HL-60 (cell line): ENCODE data around the gene MFSD8.
"Not testable (repeated sequence)": the region's sequence is repeated elsewhere in the genome, so short reads cannot be mapped to it uniquely, and the experiment has no call there.

Source experiments
- DNase-seq, 2 experiments: peaks; one replicate each; pipeline ENCODE4 v3.0.0-alpha.2; 2010 to 2020; ENCODE audit warnings: low read depth in 1 of 2, low spot score in 1 of 2
- H3K27ac ChIP-seq: fragments of 250-450 bp; sonication (Bioruptor Pico); replicated peaks from 2 replicates; pipeline ENCODE4 v1.5.1; 2020; ENCODE audit warnings: mild to moderate bottlenecking, moderate library complexity
- H3K27me3 ChIP-seq: fragments of 250-450 bp; sonication (Bioruptor Pico); 2 replicates; pipeline ENCODE4 v1.5.1; 2021; ENCODE audit warnings: mild to moderate bottlenecking, moderate library complexity; ENCODE audit not compliant: insufficient read depth, poor library complexity, severe bottlenecking
- H3K4me3 ChIP-seq: replicated peaks from 2 replicates; pipeline ENCODE4 v1.5.1; 2011; ENCODE audit warnings: mild to moderate bottlenecking, control low read depth, low read length; ENCODE audit not compliant: insufficient read depth
- GABPA ChIP-seq: IDR thresholded peaks from 2 replicates; pipeline ENCODE4 v1.6.1; 2012; ENCODE audit warnings: low read depth
- POLR2AphosphoS5 ChIP-seq: IDR thresholded peaks from 2 replicates; pipeline ENCODE4 v1.6.1; 2012; ENCODE audit warnings: low read depth
- SPI1 ChIP-seq: IDR thresholded peaks from 2 replicates; pipeline ENCODE4 v1.6.1; 2012; ENCODE audit warnings: low read depth, mild to moderate bottlenecking, borderline replicate concordance
- TF ChIP-seq, protein P1 (sequence below): IDR thresholded peaks from one replicate; pipeline ENCODE4 v1.5.1; 2011; ENCODE audit warnings: low read length, control low read depth, inconsistent platforms; ENCODE audit not compliant: insufficient read depth
- TF ChIP-seq, protein P2 (sequence below): IDR thresholded peaks from 2 replicates; pipeline ENCODE4 v1.6.1; 2012; ENCODE audit warnings: low read depth; ENCODE audit not compliant: insufficient replicate concordance

The MFSD8 gene

DNA sequence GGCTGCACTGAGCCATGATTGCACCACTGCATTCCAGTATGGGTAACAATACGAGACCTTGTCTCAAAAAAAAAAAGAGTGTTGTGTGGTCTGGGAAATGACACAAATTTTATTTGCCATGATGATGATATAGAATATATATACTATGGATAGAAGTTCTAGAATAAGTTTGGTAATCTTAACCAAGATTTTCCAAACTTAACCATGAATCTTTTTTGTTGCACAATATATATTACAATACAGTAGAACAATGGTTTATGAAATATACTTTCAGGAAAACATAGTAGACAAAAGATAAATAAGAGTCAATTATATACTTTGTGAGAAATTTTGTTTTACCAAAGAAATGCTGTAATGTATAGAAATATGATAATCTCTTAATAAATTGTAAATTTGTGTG lies 34.8 kb downstream of the MFSD8 start:
- no peak for TF ChIP-seq POLR2AphosphoS5
- no peak for TF ChIP-seq GABPA
- no peak for TF ChIP-seq SPI1
- TF ChIP-seq, protein P1, sequence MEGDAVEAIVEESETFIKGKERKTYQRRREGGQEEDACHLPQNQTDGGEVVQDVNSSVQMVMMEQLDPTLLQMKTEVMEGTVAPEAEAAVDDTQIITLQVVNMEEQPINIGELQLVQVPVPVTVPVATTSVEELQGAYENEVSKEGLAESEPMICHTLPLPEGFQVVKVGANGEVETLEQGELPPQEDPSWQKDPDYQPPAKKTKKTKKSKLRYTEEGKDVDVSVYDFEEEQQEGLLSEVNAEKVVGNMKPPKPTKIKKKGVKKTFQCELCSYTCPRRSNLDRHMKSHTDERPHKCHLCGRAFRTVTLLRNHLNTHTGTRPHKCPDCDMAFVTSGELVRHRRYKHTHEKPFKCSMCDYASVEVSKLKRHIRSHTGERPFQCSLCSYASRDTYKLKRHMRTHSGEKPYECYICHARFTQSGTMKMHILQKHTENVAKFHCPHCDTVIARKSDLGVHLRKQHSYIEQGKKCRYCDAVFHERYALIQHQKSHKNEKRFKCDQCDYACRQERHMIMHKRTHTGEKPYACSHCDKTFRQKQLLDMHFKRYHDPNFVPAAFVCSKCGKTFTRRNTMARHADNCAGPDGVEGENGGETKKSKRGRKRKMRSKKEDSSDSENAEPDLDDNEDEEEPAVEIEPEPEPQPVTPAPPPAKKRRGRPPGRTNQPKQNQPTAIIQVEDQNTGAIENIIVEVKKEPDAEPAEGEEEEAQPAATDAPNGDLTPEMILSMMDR: no peak
- TF ChIP-seq, protein P2, sequence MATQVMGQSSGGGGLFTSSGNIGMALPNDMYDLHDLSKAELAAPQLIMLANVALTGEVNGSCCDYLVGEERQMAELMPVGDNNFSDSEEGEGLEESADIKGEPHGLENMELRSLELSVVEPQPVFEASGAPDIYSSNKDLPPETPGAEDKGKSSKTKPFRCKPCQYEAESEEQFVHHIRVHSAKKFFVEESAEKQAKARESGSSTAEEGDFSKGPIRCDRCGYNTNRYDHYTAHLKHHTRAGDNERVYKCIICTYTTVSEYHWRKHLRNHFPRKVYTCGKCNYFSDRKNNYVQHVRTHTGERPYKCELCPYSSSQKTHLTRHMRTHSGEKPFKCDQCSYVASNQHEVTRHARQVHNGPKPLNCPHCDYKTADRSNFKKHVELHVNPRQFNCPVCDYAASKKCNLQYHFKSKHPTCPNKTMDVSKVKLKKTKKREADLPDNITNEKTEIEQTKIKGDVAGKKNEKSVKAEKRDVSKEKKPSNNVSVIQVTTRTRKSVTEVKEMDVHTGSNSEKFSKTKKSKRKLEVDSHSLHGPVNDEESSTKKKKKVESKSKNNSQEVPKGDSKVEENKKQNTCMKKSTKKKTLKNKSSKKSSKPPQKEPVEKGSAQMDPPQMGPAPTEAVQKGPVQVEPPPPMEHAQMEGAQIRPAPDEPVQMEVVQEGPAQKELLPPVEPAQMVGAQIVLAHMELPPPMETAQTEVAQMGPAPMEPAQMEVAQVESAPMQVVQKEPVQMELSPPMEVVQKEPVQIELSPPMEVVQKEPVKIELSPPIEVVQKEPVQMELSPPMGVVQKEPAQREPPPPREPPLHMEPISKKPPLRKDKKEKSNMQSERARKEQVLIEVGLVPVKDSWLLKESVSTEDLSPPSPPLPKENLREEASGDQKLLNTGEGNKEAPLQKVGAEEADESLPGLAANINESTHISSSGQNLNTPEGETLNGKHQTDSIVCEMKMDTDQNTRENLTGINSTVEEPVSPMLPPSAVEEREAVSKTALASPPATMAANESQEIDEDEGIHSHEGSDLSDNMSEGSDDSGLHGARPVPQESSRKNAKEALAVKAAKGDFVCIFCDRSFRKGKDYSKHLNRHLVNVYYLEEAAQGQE: no peak
- Histone ChIP-seq H3K27ac (no peak overlapping the region), H3K4me3 (no peak overlapping the region), H3K27me3 (no peaks in the 10 kb centered on the region)
- DNase-seq: no peak

DNA sequence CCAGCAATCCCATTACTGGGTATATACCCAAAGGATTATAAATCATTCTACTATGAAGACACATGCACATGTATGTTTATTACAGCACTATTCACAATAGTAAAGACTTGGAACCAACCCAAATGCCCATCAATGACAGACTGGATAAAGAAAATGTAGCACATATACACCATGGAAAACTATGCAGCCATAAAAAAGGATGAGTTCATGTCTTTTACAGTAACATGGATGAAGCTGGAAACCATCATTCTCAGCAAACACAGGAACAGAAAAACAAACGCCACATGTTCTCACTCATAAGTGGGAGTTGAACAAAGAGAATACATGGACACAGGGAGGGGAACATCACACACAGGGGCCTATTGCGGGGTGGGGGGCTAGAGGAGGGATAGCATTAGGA lies 39.3 kb downstream of the MFSD8 start:
- not testable (repeated sequence) for H3K4me3 ChIP-seq, H3K27ac ChIP-seq, DNase-seq, H3K27me3 ChIP-seq

DNA sequence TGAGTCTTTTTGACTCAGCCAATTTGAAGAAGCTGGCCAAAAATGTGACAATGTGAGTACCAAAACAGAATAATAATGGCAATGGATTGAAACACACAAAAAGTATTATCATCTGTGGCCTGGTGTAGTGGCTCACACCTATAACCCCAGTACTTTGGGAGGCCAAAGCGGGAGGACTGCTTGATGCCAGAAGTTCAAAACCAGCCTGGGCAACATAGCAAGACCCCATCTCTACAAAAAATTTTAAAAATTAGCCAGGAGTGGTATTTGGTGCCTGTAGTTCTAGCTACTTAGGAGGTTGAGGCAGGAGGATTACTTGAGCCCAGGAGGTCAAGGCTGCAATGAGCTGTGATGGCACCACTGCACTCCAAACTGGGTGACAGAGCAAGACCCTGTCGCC lies 42.7 kb downstream of the MFSD8 start:
- H3K27me3 ChIP-seq: no peaks in the 10 kb centered on the region
- TF ChIP-seq, protein P1: no peak
- TF ChIP-seq, protein P2: no peak
- TF ChIP-seq POLR2AphosphoS5: no peak
- no peak for TF ChIP-seq GABPA
- no peak for TF ChIP-seq SPI1
- DNase-seq: no peak
- H3K4me3 ChIP-seq: no peak overlapping the region
- H3K27ac ChIP-seq: no peak overlapping the region

DNA sequence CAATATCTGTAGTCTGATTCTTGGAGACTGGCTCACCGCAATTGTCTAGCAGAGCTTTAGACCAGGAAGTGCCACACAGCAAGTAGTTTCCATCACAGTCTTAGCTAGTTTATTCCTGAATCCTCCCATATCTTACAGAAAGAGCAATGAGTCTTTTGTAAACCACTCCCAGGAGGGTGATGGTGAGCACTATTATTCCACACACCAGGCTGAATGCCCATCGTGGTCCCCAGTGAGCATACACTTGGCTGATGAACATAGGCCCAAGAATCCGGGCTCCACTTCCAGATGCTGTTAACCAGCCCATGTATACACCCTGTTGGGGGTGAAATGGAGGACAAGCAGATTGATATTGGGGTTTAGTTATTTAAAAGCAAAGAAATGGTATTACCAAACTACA lies 44.5 kb downstream of the MFSD8 start:
- no peak for DNase-seq
- Histone ChIP-seq H3K4me3 (no peak overlapping the region), H3K27me3 (no peaks in the 10 kb centered on the region), H3K27ac (no peak overlapping the region)
- no peak for TF ChIP-seq POLR2AphosphoS5
- TF ChIP-seq, protein P2: no peak
- TF ChIP-seq SPI1: no peak
- TF ChIP-seq, protein P1: no peak
- TF ChIP-seq GABPA: no peak
